ENCODE measurements around the gene CHRNA4.

CHRNA4 gene

DNA sequence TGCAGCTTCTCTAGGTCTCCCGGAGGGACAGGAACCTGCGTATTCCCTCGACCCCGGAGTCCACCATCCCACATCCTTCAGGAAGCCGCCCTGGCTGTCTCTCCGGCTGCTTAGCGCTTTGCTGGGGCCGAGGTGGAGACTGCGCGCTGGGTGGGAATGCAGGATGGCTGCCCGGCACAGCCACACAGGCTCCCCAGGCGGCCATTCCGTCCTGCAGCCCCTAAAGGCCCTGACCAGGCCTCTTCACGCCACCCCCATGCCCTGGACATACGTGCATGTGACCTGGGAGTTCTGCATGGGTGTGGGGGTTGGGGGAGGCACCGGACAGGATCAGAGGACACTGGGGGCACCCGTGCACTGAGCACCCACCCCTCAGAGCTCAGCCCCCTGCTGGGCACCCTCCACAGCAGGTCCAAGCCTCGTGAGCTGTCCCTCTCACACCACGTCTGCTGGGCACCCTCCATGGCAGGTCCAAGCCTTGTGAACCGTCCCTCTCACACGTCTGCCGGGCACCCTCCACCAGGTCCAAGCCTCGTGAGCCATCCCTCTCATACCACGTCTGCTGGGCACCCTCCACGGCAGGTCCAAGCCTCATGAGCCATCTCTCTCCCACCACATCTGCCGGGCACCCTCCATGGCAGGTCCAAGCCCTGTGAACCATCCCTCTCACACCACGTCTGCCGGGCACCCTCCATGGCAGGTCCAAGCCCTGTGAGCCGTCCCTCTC is 40.4 kb upstream of the CHRNA4 start:
- H3K4me1 Mint-ChIP-seq, result no peaks in the 10 kb centered on the region
- no peaks in the 10 kb centered on the region for H3K9me3 Mint-ChIP-seq
- H3K4me3 Mint-ChIP-seq, result no peak overlapping the region
- H3K36me3 Mint-ChIP-seq, result no peaks in the 10 kb centered on the region
- H3K27ac Mint-ChIP-seq, result no peak overlapping the region
- ATAC-seq (no peak), DNase-seq (ENCODE audit: low spot score in 2 of 2) (no peak)

DNA sequence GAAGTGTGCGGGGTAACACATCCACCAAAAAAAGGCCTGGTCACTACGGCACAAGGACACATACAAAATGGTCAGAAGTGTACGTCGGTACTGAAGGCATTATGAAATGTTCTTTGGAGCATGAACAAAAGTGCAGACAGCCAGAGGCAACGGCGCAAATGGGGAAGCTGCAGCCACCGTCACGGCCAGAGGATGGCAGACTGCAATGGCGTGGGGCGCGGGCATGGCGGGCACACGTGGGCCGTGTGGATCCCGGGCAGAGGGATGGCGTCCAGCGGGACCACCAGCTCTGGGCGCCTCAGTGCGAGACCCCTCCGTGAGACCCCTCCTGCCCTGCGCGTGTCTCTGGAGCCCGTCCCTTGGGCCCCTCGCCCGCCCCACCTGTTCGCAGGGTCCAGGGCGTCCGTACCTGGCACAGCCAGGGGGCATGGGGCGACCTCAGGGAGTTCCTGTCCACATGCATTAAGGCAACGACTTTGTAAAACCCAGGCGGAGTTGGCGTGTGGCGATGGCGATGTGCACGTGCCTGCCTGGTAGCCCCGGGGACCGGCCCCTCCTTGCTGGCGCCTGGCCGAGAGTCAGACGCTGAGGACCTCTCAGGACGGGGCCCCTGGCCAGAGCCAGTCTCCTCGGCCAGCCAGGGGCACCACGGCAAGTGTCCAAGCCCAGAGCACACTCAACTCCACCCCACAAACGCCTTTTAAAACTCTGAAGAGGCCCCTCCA is 39.5 kb upstream of the CHRNA4 start:
- no peak overlapping the region for H3K27ac Mint-ChIP-seq
- no peak overlapping the region for H3K4me3 Mint-ChIP-seq
- DNase-seq (ENCODE audit: low spot score in 2 of 2) (no peak), ATAC-seq (no peak)
- no peaks in the 10 kb centered on the region for H3K4me1 Mint-ChIP-seq
- H3K36me3 Mint-ChIP-seq, result no peaks in the 10 kb centered on the region
- H3K9me3 Mint-ChIP-seq, result no peaks in the 10 kb centered on the region

DNA sequence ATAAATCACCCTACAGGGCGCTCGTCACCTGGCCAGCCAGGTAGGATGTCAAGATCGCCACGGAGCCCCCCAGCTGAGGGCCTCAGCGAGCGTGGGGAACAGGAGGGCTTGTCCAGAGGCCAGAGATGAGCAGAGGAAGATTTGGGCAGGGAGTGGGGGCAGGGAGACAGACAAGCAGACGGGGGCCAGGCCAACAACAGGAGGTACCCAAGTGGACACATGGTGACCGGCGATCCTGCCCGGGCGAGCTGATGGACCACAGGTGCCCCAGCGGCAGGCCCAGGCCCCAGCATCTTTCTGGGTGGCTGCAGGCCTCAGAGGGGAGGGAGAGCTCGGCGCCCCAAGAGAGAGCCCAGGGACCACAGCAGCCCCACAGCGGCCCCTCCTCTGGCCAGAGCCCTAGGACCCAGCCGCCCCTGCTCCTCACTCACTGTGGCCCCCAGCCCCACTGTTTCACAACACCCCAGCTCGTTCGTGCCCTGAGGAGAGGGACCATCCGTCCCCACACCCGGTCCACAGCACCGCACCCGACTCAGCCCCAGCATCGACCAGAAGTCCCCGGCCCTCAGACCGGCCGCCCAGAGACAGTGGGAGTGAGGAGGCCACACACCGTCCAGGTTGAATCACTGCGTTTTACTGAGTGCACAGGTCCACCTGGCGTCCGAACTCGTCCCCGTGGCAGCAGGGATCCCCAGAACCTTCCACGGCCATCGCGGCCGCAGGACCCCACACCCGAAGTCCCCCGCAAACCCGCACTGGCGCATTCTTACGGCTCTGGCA is 38.6 kb upstream of the CHRNA4 start:
- Mint-ChIP-seq H3K36me3 (no peaks in the 10 kb centered on the region), H3K9me3 (no peaks in the 10 kb centered on the region), H3K4me1 (no peaks in the 10 kb centered on the region), H3K4me3 (no peak overlapping the region), H3K27ac (no peak overlapping the region)
- DNase-seq (ENCODE audit: low spot score in 2 of 2) (no peak), ATAC-seq (no peak)

DNA sequence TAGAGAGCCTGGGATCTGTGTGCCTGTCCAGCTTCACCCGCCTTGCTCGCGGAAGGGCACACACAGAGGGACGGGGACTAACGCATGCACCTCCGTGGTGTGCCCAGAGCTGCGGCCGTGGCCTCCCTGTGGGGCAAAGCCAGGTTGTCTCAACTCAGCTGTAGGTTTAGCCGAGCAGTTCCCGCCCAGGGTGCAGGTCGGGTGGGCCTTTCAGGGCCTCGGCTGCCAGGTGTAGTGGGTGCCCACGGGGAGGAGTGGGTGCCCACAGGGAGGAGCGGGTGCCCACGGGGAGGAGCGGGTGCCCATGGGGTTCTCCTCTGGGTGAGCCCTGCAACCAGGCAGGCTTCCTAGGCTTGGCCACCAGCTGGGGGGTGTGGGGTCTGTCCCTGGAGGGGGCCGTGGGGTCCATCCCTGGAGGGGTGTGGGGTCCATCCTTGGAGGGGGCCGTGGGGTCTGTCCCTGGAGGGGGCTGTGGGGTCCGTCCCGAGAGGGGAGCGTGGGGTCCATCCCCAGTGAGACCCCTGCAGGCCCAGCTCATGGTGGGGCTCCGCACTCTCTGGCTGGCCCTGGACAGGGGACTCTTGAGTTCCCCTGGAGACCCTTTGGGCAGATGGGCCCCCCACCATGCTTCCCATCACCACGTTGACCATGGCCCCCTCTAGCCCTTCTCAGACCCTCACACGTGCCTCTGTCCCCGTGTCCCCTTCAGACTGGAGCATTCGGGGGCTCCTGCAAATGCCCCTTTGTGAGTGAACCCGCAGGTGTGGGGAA is 37.8 kb upstream of the CHRNA4 start:
- DNase-seq (ENCODE audit: low spot score in 2 of 2) (no peak), ATAC-seq (no peak)
- no peaks in the 10 kb centered on the region for H3K9me3 Mint-ChIP-seq
- H3K4me1 Mint-ChIP-seq, result no peaks in the 10 kb centered on the region
- no peaks in the 10 kb centered on the region for H3K36me3 Mint-ChIP-seq
- no peak overlapping the region for H3K4me3 Mint-ChIP-seq
- no peak overlapping the region for H3K27ac Mint-ChIP-seq

DNA sequence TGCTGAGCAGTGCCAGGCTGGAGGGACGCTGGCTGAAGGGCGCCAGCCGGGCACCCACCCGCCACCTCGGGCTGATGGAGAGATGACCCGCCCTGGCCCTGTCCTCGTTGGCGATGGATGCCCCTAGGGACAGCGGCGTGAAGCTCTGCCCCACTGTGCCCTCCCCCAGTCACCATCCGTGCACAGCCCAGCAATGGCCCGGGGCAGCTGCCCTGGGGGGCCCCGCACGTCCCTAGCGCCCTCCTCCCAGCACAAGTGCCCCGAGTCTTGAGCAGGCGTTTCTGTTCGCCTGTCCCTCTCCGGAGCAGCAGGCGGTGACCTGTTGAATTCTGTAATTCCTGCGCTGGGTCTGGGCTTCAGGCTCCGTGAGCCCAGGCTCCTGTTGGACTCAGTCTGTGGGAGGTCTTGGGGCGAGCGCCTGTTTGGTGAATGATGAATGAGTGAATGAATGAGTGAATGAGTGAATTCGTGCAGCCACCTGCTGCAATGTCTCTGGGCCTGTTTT is 36.8 kb upstream of the CHRNA4 start:
- Mint-ChIP-seq H3K27ac (no peak overlapping the region), H3K4me3 (no peak overlapping the region), H3K36me3 (no peaks in the 10 kb centered on the region), H3K9me3 (no peaks in the 10 kb centered on the region), H3K4me1 (no peaks in the 10 kb centered on the region)
- ATAC-seq, result no peak
- no peak for DNase-seq (ENCODE audit: low spot score in 2 of 2)

DNA sequence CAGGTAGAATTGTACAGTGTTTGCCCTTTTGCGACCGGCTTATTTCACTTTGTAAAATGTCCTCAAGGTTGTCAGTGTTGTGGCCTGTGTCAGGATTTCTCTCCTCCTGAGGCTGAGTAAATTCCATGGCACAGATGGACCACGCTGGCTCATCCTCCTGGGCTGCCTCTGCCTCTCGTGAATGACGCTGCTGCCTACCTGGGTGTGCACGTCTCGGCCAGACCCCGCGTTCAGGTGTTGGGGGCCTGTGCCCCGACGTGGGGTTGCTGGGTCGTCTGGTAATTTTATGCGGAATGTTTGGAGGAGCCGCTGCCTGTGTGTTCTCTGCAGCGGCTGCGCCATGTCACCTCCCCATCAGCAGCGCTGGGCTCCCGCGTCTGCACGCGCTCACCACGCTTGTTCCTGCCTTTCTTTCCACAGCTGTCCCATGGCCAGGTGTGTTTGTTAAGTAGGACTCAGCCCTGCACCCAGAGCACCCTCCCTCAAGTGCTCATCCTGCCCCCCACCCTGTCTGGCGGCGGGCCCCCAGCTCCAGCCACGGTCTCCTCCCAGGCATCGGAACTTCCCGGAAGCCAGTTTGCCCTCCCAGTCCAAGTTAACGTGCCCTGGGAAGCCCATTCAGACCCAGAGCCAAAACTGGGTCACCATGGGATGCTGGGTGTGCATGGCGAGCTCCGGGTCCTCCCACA is 36.1 kb upstream of the CHRNA4 start:
- H3K4me3 Mint-ChIP-seq, result no peak overlapping the region

DNA sequence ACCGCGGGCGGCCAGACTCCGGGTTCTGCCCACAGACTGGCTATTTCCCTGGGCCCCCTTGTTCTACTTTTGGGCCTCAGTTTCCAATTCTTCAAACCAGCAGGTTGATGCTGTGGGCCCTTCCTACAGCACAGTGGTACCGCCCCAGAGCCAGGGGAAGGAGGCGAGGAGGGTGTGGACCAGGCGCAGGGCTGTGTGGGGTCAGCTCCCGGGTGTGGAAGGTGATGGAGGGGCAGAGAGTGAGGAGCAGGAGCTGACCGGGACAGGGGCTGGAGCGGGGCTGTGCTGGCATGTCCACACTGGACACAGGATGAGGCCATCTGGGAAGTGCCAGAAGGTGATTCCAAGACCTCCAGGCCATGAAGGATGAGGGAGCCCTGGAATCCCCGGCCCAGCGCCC is 35.2 kb upstream of the CHRNA4 start:
- H3K9me3 Mint-ChIP-seq, result no peaks in the 10 kb centered on the region
- H3K36me3 Mint-ChIP-seq, result no peaks in the 10 kb centered on the region
- no peak overlapping the region for H3K27ac Mint-ChIP-seq
- ATAC-seq, result no peak
- H3K4me1 Mint-ChIP-seq, result no peaks in the 10 kb centered on the region
- no peak for DNase-seq (ENCODE audit: low spot score in 2 of 2)
- no peak overlapping the region for H3K4me3 Mint-ChIP-seq

More for the DNA sequence above, 36.1 kb upstream of the CHRNA4 start:
- Mint-ChIP-seq H3K4me1 (no peaks in the 10 kb centered on the region), H3K9me3 (no peaks in the 10 kb centered on the region), H3K27ac (no peak overlapping the region), H3K36me3 (no peaks in the 10 kb centered on the region)
- no peak for DNase-seq (ENCODE audit: low spot score in 2 of 2)
- no peak for ATAC-seq

DNA sequence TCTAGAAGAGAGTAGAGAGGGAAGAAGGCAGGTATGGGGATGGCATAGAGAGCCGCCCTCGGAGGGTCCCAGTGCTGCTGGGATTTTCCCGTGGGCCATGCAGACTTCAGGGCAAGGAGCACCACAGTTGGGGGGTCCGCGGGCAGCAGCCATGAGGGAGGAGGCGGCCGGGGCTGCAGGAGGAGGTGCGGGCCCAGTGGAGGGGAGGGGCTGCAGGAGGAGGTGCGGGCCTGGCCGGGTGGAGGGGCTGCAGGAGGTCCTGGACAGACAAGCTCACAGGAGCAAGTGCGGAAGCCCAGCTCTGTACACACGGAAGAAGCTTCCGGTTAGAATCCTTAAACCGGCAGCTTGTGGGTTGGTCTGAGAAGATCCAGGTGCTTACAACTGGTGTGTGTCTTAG is 34.6 kb upstream of the CHRNA4 start:
- ATAC-seq (no peak), DNase-seq (ENCODE audit: low spot score in 2 of 2) (no peak)
- H3K36me3 Mint-ChIP-seq, result no peaks in the 10 kb centered on the region
- H3K9me3 Mint-ChIP-seq, result no peaks in the 10 kb centered on the region
- H3K27ac Mint-ChIP-seq, result no peak overlapping the region
- no peak overlapping the region for H3K4me3 Mint-ChIP-seq
- no peaks in the 10 kb centered on the region for H3K4me1 Mint-ChIP-seq

DNA sequence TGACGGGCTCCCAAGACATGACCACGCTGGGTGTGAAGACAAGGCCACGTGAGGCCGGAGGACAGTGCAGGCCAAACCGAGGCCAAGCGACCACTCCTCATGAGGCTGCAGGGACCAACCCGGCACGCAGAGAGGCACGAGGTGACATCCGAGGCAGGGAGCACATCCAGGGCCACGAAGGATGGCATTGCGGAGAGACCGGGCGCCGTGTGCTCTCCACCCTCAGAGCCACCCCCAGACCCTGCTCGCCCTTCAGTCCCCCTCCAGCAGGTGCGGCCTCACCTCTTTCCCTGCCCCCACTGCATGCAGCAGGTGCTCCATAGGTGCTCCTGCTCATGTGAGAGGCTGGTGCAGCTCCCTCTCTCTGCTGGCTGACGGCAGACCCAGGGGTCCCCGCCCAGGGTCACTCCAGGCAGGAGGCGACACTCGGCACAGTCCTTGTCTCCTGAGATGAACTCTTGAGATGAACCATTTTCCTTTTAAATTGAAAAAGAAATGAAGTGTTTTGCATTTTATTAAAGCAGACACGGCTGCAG is 33.8 kb upstream of the CHRNA4 start:
- Mint-ChIP-seq H3K27ac (no peak overlapping the region), H3K9me3 (no peaks in the 10 kb centered on the region)
- ATAC-seq, result no peak

DNA sequence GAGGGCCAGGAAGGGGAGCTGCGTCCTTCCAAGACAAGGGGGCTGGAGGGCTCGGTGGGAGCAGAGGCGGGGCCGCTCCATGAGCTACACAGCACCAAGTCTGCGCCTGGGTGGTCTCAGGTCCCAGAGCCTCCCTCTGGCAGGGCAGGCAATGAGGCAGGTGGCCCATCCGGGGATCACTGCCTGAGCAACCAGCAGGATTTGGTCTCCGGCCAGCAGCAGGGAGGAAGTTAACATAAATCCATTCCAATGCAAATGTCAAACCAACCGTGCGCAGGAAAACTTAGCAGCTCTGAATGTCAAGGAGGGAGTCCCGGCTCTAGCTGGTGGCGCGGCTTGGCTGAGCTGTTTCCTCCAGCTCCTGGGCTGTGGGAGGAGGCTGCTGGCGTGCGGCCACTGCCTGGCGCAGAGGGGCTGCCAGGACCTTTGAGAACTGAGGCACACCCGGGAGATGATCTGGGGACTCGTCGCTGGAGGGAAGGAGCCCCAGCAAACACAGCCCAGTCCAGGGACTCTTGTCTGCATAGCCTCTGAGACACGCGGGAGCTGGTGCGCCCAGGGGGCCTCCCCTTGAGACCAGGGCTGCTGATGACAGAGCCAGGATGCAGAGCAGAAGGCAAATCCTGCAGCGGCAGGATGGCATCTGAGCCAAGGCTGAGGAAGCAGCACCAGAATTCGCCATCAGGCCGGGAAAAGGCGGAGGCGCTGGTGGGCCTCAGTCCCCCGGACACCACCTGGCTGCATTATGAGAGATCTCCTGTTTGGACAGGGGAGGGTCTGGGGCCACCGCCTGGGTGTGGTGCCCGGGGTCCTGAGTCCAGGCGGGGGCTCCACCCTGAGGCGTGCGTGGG is 33.1 kb upstream of the CHRNA4 start:
- no peak overlapping the region for H3K27ac Mint-ChIP-seq
- no peaks in the 10 kb centered on the region for H3K9me3 Mint-ChIP-seq
- no peaks in the 10 kb centered on the region for H3K36me3 Mint-ChIP-seq
- no peak for ATAC-seq
- no peak overlapping the region for H3K4me3 Mint-ChIP-seq
- no peaks in the 10 kb centered on the region for H3K4me1 Mint-ChIP-seq
- DNase-seq (ENCODE audit: low spot score in 2 of 2), result no peak

More for the DNA sequence above, 33.8 kb upstream of the CHRNA4 start:
- no peaks in the 10 kb centered on the region for H3K36me3 Mint-ChIP-seq
- H3K4me3 Mint-ChIP-seq, result no peak overlapping the region
- H3K4me1 Mint-ChIP-seq, result no peaks in the 10 kb centered on the region
- no peak for DNase-seq (ENCODE audit: low spot score in 2 of 2)

DNA sequence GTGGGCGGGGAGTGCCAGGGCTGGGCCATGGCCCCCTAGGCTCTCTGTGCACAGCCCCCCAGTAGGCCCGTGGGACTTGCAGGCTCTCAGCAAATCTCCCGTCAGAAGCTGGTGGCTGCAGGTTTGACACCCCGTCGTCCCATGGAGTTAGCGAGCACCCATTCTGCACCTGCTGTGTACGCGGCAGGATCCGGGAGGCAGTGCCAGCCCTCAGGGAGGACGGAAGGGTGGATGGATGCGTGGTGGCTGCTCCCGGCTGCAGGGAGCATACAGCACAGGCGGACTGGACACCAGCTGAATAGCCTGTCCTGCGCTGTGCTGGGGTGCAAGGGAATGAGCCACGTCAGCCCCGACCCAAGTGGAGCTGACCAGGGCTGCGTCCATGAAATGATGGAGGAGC is 32.4 kb upstream of the CHRNA4 start:
- no peak overlapping the region for H3K4me3 Mint-ChIP-seq
- no peak overlapping the region for H3K27ac Mint-ChIP-seq
- H3K4me1 Mint-ChIP-seq, result no peaks in the 10 kb centered on the region
- ATAC-seq (no peak), DNase-seq (ENCODE audit: low spot score in 2 of 2) (no peak)
- no peaks in the 10 kb centered on the region for H3K36me3 Mint-ChIP-seq
- H3K9me3 Mint-ChIP-seq, result no peaks in the 10 kb centered on the region

DNA sequence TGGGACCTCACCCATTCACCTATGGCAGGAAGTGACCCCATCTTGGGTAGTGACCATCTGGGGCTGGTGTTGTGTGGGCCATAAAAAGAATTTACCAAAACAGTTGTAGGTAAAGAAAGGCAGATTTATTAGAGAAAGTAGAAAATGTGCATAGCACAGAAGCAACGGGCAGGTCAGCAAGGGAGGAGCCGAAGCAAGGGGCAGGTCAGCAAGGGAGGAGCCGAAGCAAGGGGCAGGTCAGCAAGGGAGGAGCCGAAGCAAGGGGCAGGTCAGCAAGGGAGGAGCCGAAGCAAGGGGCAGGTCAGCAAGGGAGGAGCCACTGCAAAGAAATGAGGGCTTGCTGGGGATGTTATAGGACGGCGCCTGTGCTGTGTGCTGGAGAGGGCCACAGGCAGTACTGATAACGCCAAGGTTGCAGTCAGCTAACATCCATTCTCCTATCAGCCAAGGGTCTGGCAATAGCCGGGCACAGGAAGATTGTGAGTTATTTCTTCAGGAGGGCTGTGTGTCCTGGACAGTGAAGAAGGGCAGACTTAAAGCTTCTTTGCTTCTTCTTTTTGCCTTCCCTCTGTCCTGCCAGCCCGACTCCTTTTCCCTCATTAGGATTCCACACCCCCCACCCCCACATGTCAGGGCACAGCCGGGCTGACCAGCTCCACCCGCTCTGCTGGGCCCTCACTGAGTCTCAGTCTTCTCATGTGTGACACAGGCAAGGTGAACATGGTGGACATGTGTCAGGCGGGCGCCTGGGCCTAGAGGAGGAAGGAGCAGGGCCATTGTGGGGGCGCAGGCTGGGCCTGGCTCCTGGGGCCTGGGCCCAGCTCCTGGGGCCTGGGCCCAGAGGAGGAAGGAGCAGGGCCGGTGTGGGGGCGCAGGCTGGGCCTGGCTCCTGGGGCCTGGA is 31.6 kb upstream of the CHRNA4 start:
- no peak overlapping the region for H3K27ac Mint-ChIP-seq
- H3K4me3 Mint-ChIP-seq, result no peak overlapping the region
- no peaks in the 10 kb centered on the region for H3K9me3 Mint-ChIP-seq
- H3K4me1 Mint-ChIP-seq, result no peaks in the 10 kb centered on the region
- no peak for ATAC-seq
- H3K36me3 Mint-ChIP-seq, result no peaks in the 10 kb centered on the region
- no peak for DNase-seq (ENCODE audit: low spot score in 2 of 2)

DNA sequence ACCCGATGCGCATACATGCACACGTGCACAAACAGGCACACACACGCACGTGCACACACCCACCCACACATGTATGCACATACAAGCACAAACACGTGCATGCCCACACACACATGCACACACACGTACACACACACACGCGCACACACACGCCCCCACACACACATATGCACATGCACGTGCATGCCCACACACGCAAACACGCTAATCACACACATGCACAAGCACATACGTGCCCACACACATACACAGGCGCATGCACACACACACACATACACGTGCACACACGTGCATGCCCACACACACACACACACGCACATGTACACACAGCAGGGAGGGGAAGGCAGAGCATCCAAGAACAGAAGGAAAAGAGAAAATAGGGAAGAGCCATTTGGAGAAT is 26.8 kb upstream of the CHRNA4 start:
- Mint-ChIP-seq H3K36me3 (no peaks in the 10 kb centered on the region), H3K4me3 (no peak overlapping the region), H3K27ac (no peak overlapping the region), H3K4me1 (no peaks in the 10 kb centered on the region), H3K9me3 (peaks cover 13% of the 10 kb centered on the region)
- ATAC-seq (no peak), DNase-seq (ENCODE audit: low spot score in 2 of 2) (no peak)

Measured in stimulated activated effector memory CD8-positive, alpha-beta T cell treated with anti-CD3 and anti-CD28 coated beads, Interleukin-12 subunit alpha, Interleukin-12 subunit beta, amount 100 ng/mL, for 72 hours (primary cell).